HG03175 (cell line): ENCODE data around the gene MYL4.
A peak's percentile ranks its signal among the peaks of the same experiment; 100 is the strongest.
"Not testable (repeated sequence)": the region's sequence is repeated elsewhere in the genome, so short reads cannot be mapped to it uniquely, and the experiment has no call there.

Experiments
- ATAC-seq: cut with Tn5 transposase; IDR thresholded peaks from one replicate; pipeline ENCODE4 v1.9.1; 2021; ENCODE audit warnings: mild to moderate bottlenecking, moderate library complexity; ENCODE audit not compliant: unreplicated experiment

Gene MYL4

GRCh38 chr17:47192554-47192953 is 16.6 kb upstream of the MYL4 start:
- ATAC-seq = no peak

- no peak for ATAC-seq
Measured at GRCh38 chr17:47193931-47194511, 15.1 kb upstream of the MYL4 start.

GRCh38 chr17:47197821-47198220 is 11.3 kb upstream of the MYL4 start:
- no peak for ATAC-seq

GRCh38 chr17:47199627-47200324 is 9.4 kb upstream of the MYL4 start:
- ATAC-seq = peak; percentile 40

- ATAC-seq = peak; percentile 12
Measured at GRCh38 chr17:47200325-47200664, 8.9 kb upstream of the MYL4 start.

- no peak for ATAC-seq
Measured at GRCh38 chr17:47201166-47201565, 8.0 kb upstream of the MYL4 start.

GRCh38 chr17:47203984-47204721 is 5.0 kb upstream of the MYL4 start:
- ATAC-seq = no peak

- ATAC-seq = peak; percentile 50
Measured at GRCh38 chr17:47204722-47205418, 4.3 kb upstream of the MYL4 start.

- peak; percentile 60 for ATAC-seq
Measured at GRCh38 chr17:47205419-47205963, 3.7 kb upstream of the MYL4 start.

GRCh38 chr17:47207143-47208067 is 1.7 kb upstream of the MYL4 start:
- ATAC-seq = no peak

- ATAC-seq = no peak
Measured at GRCh38 chr17:47209499-47209898, 351 bp downstream of the MYL4 start.

- ATAC-seq = no peak
Measured at GRCh38 chr17:47210105-47210504, 957 bp downstream of the MYL4 start.

- ATAC-seq = no peak
Measured at GRCh38 chr17:47210779-47211178, 1.6 kb downstream of the MYL4 start.

GRCh38 chr17:47212458-47212857 is 3.3 kb downstream of the MYL4 start:
- no peak for ATAC-seq

GRCh38 chr17:47213540-47213939 is 4.4 kb downstream of the MYL4 start:
- ATAC-seq = no peak

- ATAC-seq = no peak
Measured at GRCh38 chr17:47214931-47215330, 5.8 kb downstream of the MYL4 start.

- ATAC-seq = not testable (repeated sequence)
Measured at GRCh38 chr17:47216821-47217220, 7.7 kb downstream of the MYL4 start.

- not testable (repeated sequence) for ATAC-seq
Measured at GRCh38 chr17:47217279-47217678, 8.1 kb downstream of the MYL4 start.

GRCh38 chr17:47218896-47219430 is 9.8 kb downstream of the MYL4 start:
- no peak for ATAC-seq
